Activated T-cell treated with anti-CD3 and anti-CD28 coated beads, Interleukin-2, amount 50 U/mL, for 24 hours (primary cell): Measurements from ENCODE around the gene BAG5.

Source experiments
- DNase-seq: peaks from one replicate; pipeline ENCODE4 v3.0.0-alpha.2; 2020
- H3K27ac Mint-ChIP-seq: 2 replicates; pipeline ENCODE4 v1.8.0; 2020; ENCODE audit warnings: mild to moderate bottlenecking, mixed read lengths
- H3K27me3 Mint-ChIP-seq: 2 replicates; pipeline ENCODE4 v1.8.0; 2020; ENCODE audit warnings: mixed read lengths
- H3K36me3 Mint-ChIP-seq: 2 replicates; pipeline ENCODE4 v1.8.0; 2020; ENCODE audit warnings: low read depth, mixed read lengths
- H3K4me1 Mint-ChIP-seq: 2 replicates; pipeline ENCODE4 v1.8.0; 2020; ENCODE audit warnings: low read depth, mixed read lengths
- H3K4me3 Mint-ChIP-seq: 2 replicates; pipeline ENCODE4 v1.8.0; 2020; ENCODE audit warnings: mild to moderate bottlenecking, moderate library complexity, mixed read lengths
- H3K9me3 Mint-ChIP-seq: 2 replicates; pipeline ENCODE4 v1.8.0; 2020; ENCODE audit warnings: mixed read lengths

BAG5 gene

GRCh38 chr14:103556946-103557758 lies 5.3 kb downstream of the BAG5 start:
- Mint-ChIP-seq H3K4me1 (peaks cover 59% of the 10 kb centered on the region), H3K27ac (peak overlapping the region; percentile 1)

GRCh38 chr14:103555559-103556337 lies 6.7 kb downstream of the BAG5 start:
- no peak for DNase-seq
- H3K27me3 Mint-ChIP-seq = no peaks in the 10 kb centered on the region
- H3K4me3 Mint-ChIP-seq = no peak overlapping the region
- peaks cover 50% of the 10 kb centered on the region for H3K4me1 Mint-ChIP-seq
- peaks cover 57% of the 10 kb centered on the region for H3K36me3 Mint-ChIP-seq
- no peaks in the 10 kb centered on the region for H3K9me3 Mint-ChIP-seq
- peak overlapping the region; percentile 41 for H3K27ac Mint-ChIP-seq

More at GRCh38 chr14:103556946-103557758, 5.3 kb downstream of the BAG5 start:
- Mint-ChIP-seq H3K36me3 (peaks cover 66% of the 10 kb centered on the region), H3K4me3 (no peak overlapping the region), H3K27me3 (no peaks in the 10 kb centered on the region), H3K9me3 (no peaks in the 10 kb centered on the region)
- no peak for DNase-seq

- Mint-ChIP-seq H3K27me3 (no peaks in the 10 kb centered on the region), H3K4me1 (peaks cover 22% of the 10 kb centered on the region), H3K4me3 (no peak overlapping the region), H3K9me3 (no peaks in the 10 kb centered on the region), H3K27ac (no peak overlapping the region), H3K36me3 (peaks cover 28% of the 10 kb centered on the region)
- no peak for DNase-seq
Observed at GRCh38 chr14:103552846-103553210, 9.6 kb downstream of the BAG5 start.

GRCh38 chr14:103552011-103552845 lies 10.2 kb downstream of the BAG5 start:
- no peaks in the 10 kb centered on the region for H3K9me3 Mint-ChIP-seq
- no peak overlapping the region for H3K4me3 Mint-ChIP-seq
- peaks cover 22% of the 10 kb centered on the region for H3K36me3 Mint-ChIP-seq
- peak overlapping the region; percentile 37 for H3K27ac Mint-ChIP-seq
- no peaks in the 10 kb centered on the region for H3K27me3 Mint-ChIP-seq
- H3K4me1 Mint-ChIP-seq = peaks cover 17% of the 10 kb centered on the region
- no peak for DNase-seq

- no peak for DNase-seq
- Mint-ChIP-seq H3K9me3 (no peaks in the 10 kb centered on the region), H3K4me3 (no peak overlapping the region), H3K27me3 (no peaks in the 10 kb centered on the region), H3K27ac (no peak overlapping the region), H3K4me1 (peaks cover 12% of the 10 kb centered on the region), H3K36me3 (peaks cover 18% of the 10 kb centered on the region)
Observed at GRCh38 chr14:103551338-103551762, 11.1 kb downstream of the BAG5 start.

GRCh38 chr14:103550451-103551337 lies 11.8 kb downstream of the BAG5 start:
- Mint-ChIP-seq H3K27me3 (no peaks in the 10 kb centered on the region), H3K27ac (no peak overlapping the region), H3K36me3 (peaks cover 14% of the 10 kb centered on the region), H3K9me3 (no peaks in the 10 kb centered on the region), H3K4me1 (peaks cover 12% of the 10 kb centered on the region), H3K4me3 (no peak overlapping the region)
- DNase-seq = no peak

GRCh38 chr14:103549361-103550311 lies 12.8 kb downstream of the BAG5 start:
- no peak overlapping the region for H3K27ac Mint-ChIP-seq
- H3K9me3 Mint-ChIP-seq = no peaks in the 10 kb centered on the region
- no peak overlapping the region for H3K4me3 Mint-ChIP-seq
- H3K27me3 Mint-ChIP-seq = no peaks in the 10 kb centered on the region
- H3K4me1 Mint-ChIP-seq = peaks cover 6% of the 10 kb centered on the region
- H3K36me3 Mint-ChIP-seq = peaks cover 5% of the 10 kb centered on the region
- no peak for DNase-seq

GRCh38 chr14:103548463-103549351 lies 13.8 kb downstream of the BAG5 start:
- H3K9me3 Mint-ChIP-seq = no peaks in the 10 kb centered on the region
- H3K27me3 Mint-ChIP-seq = no peaks in the 10 kb centered on the region
- H3K4me3 Mint-ChIP-seq = no peak overlapping the region
- H3K4me1 Mint-ChIP-seq = peaks cover 6% of the 10 kb centered on the region
- no peak for DNase-seq
- H3K36me3 Mint-ChIP-seq = peaks cover 4% of the 10 kb centered on the region
- H3K27ac Mint-ChIP-seq = no peak overlapping the region

- Mint-ChIP-seq H3K9me3 (no peaks in the 10 kb centered on the region), H3K27ac (no peak overlapping the region), H3K4me1 (peaks cover 6% of the 10 kb centered on the region), H3K4me3 (no peak overlapping the region), H3K36me3 (peaks cover 4% of the 10 kb centered on the region), H3K27me3 (no peaks in the 10 kb centered on the region)
- no peak for DNase-seq
Observed at GRCh38 chr14:103547941-103548462, 14.5 kb downstream of the BAG5 start.

GRCh38 chr14:103547455-103547940 lies 15.0 kb downstream of the BAG5 start:
- Mint-ChIP-seq H3K27me3 (no peaks in the 10 kb centered on the region), H3K27ac (no peak overlapping the region), H3K36me3 (peaks cover 4% of the 10 kb centered on the region), H3K9me3 (no peaks in the 10 kb centered on the region), H3K4me1 (peaks cover 6% of the 10 kb centered on the region), H3K4me3 (no peak overlapping the region)
- DNase-seq = no peak

GRCh38 chr14:103546652-103547454 lies 15.6 kb downstream of the BAG5 start:
- Mint-ChIP-seq H3K4me1 (peaks cover 5% of the 10 kb centered on the region), H3K27ac (no peak overlapping the region), H3K9me3 (no peaks in the 10 kb centered on the region), H3K27me3 (peaks cover under 1% of the 10 kb centered on the region), H3K4me3 (no peak overlapping the region), H3K36me3 (peaks cover 4% of the 10 kb centered on the region)
- DNase-seq = peak; percentile 85
